Measurements from ENCODE around the gene RHOA. TPM values are rescaled to one million over a fixed set of nuclear protein-coding genes. Genes with fewer than 3 reads are reported as not detected.
"Not testable (repeated sequence)": the region's sequence is repeated elsewhere in the genome, so short reads cannot be mapped to it uniquely, and the experiment has no call there.

Gene RHOA
- total RNA-seq, 1 experiment from 2014 or later: 426 TPM

GRCh38 chr3:49412632-49413337 lies 1.0 kb upstream of the RHOA start:
- no peak for DNase-seq (ENCODE audit: low read depth)

GRCh38 chr3:49411535-49411967 lies 225 bp downstream of the RHOA start:
- DNase-seq (ENCODE audit: low read depth): no peak

- no peak for DNase-seq (ENCODE audit: low read depth)
Observed at GRCh38 chr3:49410846-49411534, 786 bp downstream of the RHOA start.

- no peak for DNase-seq (ENCODE audit: low read depth)
Observed at GRCh38 chr3:49410066-49410845, 1.5 kb downstream of the RHOA start.

GRCh38 chr3:49406571-49407565 lies 4.9 kb downstream of the RHOA start:
- no peak for DNase-seq (ENCODE audit: low read depth)

- DNase-seq (ENCODE audit: low read depth): not testable (repeated sequence)
Observed at GRCh38 chr3:49405570-49405969, 6.2 kb downstream of the RHOA start.

- no peak for DNase-seq (ENCODE audit: low read depth)
Observed at GRCh38 chr3:49403891-49404290, 7.9 kb downstream of the RHOA start.

GRCh38 chr3:49401766-49402165 lies 10.0 kb downstream of the RHOA start:
- no peak for DNase-seq (ENCODE audit: low read depth)

- peak; percentile 40 for DNase-seq (ENCODE audit: low read depth)
Observed at GRCh38 chr3:49399461-49399860, 12.3 kb downstream of the RHOA start.

GRCh38 chr3:49397470-49397869 lies 14.3 kb downstream of the RHOA start:
- no peak for DNase-seq (ENCODE audit: low read depth)

- not testable (repeated sequence) for DNase-seq (ENCODE audit: low read depth)
Observed at GRCh38 chr3:49391310-49391709, 20.5 kb downstream of the RHOA start.

GRCh38 chr3:49389297-49389696 lies 22.5 kb downstream of the RHOA start:
- no peak for DNase-seq (ENCODE audit: low read depth)

- no peak for DNase-seq (ENCODE audit: low read depth)
Observed at GRCh38 chr3:49388289-49388820, 23.4 kb downstream of the RHOA start.

- no peak for DNase-seq (ENCODE audit: low read depth)
Observed at GRCh38 chr3:49387721-49388120, 24.1 kb downstream of the RHOA start.

GRCh38 chr3:49386056-49386756 lies 25.6 kb downstream of the RHOA start:
- no peak for DNase-seq (ENCODE audit: low read depth)

GRCh38 chr3:49385617-49386016 lies 26.2 kb downstream of the RHOA start:
- no peak for DNase-seq (ENCODE audit: low read depth)

GRCh38 chr3:49383387-49383786 lies 28.4 kb downstream of the RHOA start:
- DNase-seq (ENCODE audit: low read depth): no peak

GRCh38 chr3:49378249-49378895 lies 33.4 kb downstream of the RHOA start:
- peak; percentile 24 for DNase-seq (ENCODE audit: low read depth)

GRCh38 chr3:49377483-49377882 lies 34.3 kb downstream of the RHOA start:
- DNase-seq (ENCODE audit: low read depth): peak; percentile 54
